Activated CD8-positive, alpha-beta memory T cell treated with anti-CD3 and anti-CD28 coated beads, Interleukin-2, amount 50 U/mL, for 1 hour (primary cell): ENCODE results near the gene DHX57.

Experiments
- DNase-seq: peaks from one replicate; pipeline ENCODE4 v3.0.0-alpha.2; 2020; ENCODE audit errors: extremely low read depth

The DHX57 gene

DNA sequence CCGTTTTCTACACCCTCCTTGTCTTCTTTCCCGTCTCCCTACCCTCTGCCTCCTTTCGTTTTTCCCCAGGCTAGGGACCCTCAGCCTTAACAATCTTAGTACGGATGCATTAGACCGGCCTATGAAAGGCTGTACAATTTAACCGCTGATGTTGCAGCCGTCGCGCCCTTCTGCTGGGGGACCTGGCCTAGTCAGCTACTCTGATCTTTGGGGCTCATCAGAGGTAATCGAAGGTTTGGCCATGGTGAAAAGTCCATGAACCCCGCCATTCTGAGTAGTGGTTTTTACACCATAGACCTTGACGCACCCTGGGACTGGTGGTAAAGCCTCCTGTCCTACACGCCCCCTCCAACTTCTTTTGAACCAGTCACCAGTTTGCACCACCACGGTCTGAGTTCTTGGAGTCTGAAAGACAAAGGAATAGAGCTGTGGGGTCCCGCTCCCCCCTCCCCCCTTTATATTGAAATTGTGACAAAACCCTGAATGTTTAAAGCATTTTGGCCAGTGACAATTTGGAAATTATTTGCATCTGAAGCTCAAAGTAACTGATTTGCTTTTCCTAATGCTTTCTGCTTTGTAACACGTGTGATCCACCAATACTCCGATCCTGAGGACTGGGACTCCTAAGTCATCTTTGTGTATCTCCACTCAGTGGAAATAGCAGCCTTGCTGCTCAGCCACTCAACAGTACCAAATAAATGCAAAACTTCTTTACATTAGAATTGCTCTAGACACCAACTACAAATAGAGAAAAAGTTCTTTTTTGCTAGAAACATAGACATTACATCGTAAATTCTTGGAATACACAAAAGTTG is 123.9 kb downstream of the DHX57 start:
- peak; percentile 13 for DNase-seq

DNA sequence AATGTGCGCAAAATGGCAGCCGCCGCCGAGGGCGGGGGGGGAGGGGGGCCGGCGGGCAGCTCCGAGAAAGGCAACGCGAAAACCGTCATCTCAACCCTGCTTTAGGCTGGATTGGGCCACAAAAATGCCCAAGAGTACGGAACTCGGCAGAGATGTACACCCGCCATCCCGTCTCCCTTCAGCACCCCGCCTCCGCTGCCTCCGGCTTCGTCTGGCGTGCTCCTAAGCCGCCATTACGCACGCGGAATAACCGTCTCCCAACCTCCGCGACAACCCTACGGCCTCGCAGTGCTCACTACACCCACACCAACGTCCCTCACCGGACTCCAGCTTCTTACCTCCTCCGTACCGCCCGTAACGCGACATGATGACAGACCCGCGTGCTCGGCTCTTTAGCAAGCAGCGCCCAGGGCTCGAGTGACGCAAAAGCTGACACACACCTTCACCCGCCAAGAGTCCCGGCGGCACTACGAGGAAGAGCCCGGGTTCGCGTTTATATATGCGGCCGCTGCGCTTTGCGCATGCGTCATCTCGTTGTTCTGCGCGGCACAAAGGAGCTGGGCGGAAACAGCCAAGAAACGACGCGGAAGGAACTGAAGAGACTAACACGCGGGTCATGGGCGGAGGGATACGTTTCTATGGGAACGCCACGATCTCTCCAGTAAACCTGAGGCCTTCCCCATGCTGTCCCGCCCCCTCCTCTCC is 124.7 kb downstream of the DHX57 start, which contains the start of gene SRSF7:
Gene SRSF7, minus strand, starts transcription at position 471 of the 705 bp plus-strand sequence. Its CDS starts 105 bp downstream, at position 366.
- peak; percentile 95 for DNase-seq

DNA sequence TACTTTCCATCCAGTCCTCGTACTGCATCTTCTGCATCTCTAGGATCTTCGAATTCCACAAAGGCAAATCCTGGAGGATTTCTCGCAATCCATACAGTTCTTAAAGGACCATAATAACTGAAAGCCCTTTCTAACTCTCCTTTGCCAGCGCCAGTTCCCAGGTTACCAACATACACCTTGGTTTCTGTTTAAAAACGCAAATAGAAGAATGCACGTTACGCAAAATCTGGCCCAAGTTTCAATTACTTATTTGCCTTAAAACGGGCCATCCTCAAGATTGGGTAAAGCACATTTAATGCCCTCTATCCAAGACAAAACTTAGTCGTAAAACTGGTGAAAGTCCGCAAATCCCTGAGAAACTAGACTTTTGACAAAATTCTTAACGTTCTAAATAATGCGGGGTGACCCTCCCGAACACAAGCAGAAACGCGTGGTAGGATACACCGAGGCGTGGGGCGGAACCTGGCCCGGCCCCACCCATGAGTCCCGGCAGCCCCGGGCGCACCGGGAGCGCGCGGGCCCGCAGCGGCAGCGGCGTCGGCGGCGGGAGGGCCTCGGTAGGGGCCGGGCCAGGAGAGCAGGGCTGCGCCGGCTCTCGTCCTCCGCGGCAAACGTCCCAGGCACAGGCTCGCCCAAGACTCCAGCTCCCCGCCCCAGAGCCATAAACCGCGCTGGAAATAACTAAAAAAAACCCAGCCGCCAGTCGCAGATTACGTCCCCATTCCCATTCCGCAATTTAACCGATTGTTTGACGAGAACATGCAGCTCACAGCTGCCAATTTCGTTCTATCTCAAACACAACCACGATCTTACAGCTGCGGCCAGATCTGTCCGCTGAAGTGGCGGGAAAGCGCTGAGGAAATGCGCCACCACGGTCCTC is 125.5 kb downstream of the DHX57 start:
- DNase-seq, result no peak

DNA sequence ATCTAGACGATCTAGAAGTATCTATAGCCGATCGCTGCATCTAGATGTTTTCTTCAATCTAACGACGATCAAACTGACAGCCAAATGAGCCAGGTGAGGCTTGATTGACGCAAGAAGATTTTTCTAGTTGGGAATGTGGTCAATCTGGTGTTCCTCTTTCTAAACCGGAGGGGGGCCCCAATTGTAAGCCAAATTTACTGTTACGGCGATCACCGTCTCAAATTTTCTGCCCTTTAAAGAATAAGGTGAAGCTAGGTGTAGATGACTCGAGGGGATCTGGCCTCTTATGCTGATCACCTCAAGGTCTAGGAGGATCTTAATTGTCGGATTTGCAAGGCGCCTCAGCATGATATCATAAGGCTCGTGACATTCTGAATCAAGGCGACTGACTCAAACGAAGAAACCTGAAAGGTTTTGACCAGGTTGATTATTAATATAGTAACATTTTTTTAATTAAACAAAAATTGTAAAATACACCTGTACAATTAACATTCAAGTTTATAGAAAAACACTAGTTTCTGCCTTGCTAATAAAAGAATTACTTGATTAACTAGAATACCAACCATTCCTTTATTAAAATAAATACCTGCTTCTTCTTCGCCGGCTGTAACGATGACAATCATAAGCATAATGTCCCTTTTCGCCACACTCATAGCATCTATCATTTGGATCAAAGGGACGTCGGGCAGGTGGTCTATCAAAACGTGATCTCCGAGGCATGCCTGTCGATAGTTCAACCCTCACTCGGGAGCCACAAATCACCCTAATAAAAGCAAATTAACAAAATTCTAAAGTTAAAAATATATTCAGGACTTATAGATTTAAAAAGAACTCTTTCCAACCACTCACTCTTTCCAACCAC is 126.6 kb downstream of the DHX57 start:
- no peak for DNase-seq

DNA sequence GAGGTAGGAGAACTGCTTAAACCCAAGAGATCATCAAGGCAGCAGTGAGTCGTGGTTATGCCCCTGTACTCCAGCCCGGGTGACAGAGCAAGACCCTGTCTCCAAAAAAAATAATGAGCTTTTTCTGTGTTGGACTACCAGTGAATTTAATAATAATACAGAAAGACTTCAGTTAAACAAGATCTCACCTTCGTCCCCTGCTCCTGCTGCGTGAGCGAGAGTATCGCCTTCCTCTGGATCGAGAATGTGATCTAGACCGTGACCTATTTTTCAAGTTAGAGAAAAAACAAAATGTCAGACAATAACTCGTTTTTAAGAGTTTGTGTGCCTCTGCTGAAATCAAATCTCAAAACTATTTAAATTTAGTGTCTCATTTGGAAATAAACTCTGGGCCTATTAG is 127.3 kb downstream of the DHX57 start:
- DNase-seq, result no peak

DNA sequence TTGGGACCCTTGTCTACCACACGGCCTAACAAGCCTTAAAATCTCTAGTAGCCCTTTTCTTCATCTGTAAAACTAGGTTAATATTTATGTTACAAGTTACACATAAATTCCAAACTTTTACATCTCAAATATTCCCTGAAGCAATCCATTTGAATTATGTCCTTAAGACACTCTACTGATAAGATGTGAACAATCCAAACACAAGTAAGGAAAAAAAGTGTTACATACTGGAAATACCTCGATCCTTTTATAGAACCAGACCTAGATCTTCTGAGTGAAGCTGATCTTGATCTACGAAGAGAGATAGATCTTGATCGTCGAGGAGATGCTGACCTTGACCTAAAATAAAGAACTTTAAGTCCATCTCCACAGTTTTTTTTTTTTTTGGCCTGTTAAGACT is 127.9 kb downstream of the DHX57 start:
- no peak for DNase-seq
